Activated CD4-positive, alpha-beta T cell treated with anti-CD3 and anti-CD28 coated beads, Interleukin-2, amount 50 U/mL, for 24 hours (primary cell): Measurements from ENCODE around the gene CRYBB1.

Experiments
- DNase-seq, 2 donors: peaks; one replicate each; pipeline ENCODE4 v3.0.0-alpha.2; 2020; ENCODE audit warnings: low read depth in 1 of 2, low spot score in 1 of 2

The CRYBB1 gene

DNA sequence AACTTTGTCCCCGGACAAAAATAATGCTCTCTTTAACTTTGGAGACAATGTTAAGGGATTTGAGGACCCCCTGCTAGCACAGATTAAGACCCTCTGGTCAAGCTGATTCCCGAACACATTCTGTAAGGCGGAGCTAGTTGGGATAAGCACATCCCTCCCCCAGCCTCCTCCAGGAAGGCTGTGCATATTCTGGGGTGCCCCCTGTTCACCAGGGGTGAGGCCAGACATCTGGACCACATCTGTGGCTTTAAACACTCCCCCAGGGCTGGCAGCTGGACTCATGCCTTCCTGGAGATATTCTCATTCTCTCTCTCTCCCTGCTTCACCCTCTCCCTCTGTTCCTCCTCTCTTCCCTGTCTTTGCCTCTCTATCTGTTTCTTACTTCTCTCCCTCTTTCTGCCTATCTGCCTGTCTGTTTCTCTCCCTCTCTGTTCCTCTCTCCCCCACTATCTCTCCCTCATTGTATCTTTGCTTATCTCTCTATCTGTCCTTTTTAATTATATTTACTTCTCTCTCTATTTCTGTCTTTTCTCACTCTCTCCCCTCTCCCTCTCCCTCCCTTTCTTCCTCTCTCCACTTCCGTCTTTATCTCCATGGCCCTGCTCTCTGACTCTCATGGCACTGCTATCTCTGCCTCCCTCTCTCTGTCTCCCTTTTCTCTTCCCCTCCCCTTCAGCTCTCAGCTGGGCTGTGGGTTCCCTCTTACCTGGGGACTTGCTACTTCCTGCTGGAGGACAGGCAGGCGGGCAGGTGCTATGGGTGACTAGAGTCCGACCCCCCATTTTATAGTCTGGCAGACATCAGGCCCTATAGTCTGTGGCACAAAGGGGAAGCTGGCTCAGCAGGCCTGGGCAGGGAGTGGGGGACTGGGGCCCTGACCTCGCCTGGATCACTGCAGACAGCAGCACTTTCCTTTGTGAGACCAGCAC lies at the start of gene CRYBB1:
Gene CRYBB1, minus strand, starts transcription at position 757 of the 929 bp plus-strand sequence. CDS start 1,708 bp downstream, outside the sequence.
- no peak for DNase-seq

DNA sequence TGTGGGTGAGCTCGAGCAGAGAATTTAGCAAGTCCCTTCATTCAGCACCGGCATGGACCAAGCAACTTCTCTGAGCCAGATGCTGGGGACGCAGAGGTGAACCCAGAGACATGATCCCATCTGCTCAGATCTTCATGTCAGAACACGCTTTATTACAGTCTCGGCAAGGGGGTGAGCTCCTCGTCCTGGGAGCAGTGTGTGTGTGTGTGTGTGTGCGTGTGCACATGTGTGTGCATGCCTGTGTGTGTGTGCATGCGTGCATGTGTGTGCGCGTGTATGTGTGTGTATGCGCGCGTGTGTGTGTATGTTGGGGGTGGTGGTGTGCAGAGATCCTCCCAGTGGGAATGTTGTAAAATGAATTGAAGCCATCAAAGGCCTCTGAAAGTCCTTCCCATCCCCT lies 49.3 kb upstream of the CRYBB1 start:
- DNase-seq = no peak

- DNase-seq = no peak
Observed at GRCh38 chr22:26665813-26666231, 48.0 kb upstream of the CRYBB1 start.

DNA sequence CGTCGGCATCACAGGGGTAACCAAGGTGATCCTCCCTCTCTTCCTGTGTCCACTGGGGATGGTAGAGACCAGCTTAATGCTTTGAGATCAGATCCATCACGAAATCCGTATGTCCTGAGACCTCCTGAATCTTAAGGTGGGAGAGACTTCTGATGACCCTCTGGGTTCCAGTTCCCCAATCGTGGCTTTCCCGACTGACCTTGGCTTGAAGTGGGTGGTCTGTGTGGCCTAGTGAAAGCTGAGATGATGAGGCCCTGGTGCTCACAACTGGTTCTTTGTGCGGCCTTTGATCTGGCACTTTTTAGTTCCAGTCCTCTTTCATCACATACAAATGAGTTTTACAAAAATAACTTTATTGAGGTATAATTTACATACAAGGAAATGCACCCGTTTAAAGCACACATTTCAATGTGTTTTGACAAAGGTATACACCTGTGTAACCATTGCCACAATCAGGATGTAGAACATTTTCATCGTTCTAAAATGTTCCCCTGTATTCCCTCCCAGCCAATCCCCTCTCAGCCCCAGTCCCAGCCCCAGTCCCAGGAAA lies 45.6 kb upstream of the CRYBB1 start:
- no peak for DNase-seq

GRCh38 chr22:26662160-26662559 lies 44.3 kb upstream of the CRYBB1 start:
- no peak for DNase-seq

DNA sequence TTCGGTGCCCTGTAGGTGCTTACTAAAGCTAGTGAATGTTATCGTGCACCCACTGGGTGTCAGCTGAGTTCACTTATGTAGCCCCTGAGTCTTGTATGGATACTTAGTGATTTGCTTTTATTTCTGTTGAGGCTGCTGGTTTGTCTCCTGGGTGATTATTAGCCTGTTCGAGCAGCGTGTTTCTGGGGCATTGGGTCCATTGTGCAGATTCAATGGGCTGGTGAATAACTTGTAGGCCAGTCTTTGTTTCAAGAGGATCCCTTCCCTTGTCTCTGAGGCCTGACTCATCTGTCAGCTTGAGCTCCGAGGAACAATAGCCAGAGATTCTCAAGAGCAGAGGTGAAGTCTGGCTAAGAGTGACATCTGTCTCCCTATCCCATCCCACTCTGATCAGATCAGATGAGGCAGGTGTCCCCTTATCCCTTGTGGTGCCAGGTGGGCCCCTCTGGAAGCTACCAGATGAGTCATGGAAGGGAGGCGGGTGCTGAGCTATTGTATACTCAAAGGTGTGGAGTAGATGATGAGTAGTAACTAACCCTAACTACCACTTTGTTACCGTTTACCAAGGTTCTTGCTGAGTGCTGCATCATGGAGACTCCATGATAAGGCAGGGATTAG lies 43.2 kb upstream of the CRYBB1 start:
- DNase-seq = no peak

DNA sequence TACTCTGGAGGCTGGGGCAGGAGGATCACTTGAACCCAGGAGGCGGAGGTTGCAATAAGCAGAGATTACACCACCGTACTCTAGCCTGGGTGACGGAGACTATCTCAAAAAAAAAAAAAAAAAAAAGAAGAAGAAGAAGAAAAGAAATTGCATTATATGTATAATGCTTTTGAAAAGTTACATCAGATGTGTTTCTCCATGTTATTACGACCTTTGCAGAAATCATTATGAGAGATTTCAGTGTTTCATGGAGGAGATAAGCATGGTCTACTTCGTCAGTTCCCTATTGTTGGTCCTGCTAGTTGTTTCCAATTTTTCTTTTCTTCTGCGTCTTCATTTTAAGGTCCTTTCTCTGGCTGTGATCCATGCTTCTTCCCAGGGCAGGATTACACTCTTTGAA lies 42.5 kb upstream of the CRYBB1 start:
- DNase-seq = no peak

- peak in 1 of 2 donors; percentile 82 for DNase-seq
Observed at GRCh38 chr22:26658671-26659478, 41.0 kb upstream of the CRYBB1 start.

DNA sequence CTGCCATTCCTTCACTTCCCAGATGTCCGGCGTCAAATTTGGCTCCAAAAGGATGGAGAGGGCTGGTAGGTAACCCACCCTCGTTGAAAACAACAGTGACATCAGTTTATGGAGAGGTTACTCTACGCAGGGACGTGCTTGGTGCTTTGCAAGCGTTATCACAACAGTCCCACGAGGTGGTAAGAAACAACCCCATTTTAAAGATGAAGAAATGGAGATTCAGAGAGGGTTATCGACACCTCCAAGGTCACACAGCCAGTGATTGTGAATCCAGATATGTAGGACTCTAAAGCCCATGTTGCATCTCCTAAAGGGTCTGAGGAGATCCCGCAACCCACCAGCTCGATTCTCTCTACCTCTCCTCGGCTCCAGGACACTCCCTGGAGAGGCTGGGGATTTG lies 40.3 kb upstream of the CRYBB1 start:
- DNase-seq = no peak

- DNase-seq = no peak
Observed at GRCh38 chr22:26656891-26657851, 39.3 kb upstream of the CRYBB1 start, which contains the start of gene MIAT. TSS of gene MIAT (plus strand) at chr22:26657588.

GRCh38 chr22:26651815-26652214 lies 34.0 kb upstream of the CRYBB1 start:
- DNase-seq = no peak

DNA sequence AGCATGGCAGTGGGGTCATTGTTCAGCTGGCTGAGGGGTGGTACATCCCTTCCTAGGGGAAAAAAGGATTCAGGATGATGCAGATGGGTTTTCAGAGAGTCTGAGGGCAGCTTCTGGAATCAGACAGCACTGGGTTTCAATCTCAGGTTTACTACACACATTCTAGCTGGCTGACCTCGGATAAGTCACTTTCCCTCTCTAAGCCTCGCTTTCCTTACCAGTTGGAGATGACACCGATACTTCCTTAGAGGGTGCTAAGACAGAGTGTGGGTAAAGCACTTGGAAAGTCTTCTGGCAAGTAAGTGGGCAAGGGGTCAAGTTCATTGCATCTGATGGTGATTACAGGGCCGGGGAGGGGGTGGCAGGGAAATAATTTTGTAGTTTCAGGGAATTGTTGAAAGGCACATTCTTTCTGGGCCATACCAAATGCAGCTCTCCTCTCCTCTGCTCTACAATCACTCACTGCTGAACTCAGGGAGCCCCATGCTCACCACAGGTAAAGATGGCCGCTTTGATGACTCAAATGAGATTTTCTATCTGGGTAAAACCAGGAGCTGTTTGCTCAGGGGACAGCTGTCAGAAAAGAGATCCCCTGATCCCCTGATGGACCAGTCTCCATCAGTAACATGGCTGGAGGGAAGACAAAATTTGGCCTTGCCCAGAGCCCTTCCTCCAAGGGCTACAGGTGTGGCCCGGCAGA lies 33.0 kb upstream of the CRYBB1 start:
- no peak for DNase-seq

GRCh38 chr22:26648528-26649388 lies 30.9 kb upstream of the CRYBB1 start:
- no peak for DNase-seq

DNA sequence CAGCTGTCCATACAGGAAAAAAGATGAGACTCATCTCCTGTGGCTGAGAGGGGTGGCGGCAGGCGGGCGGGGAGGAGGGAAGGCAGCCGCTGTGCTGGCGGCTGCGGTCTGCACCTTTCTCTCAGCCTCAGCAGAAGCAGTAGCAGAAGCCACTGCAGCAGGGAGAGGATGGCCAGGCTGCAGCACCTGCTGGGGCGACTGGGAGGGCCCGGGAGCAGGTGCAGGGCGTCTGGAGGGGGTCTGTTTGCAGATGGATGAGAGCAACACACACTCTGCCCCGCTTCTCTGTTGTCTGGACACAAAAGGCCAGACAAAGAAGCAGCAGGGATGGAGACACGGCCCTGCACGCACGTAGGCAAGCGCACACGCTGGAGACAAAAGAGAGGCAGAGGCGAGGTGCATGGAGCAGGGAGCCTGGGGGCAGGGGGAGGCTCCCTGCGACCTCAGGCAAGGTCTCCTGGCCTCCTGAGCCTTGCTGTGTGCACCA lies 30.2 kb upstream of the CRYBB1 start:
- no peak for DNase-seq

GRCh38 chr22:26646158-26646557 lies 28.3 kb upstream of the CRYBB1 start:
- no peak for DNase-seq

DNA sequence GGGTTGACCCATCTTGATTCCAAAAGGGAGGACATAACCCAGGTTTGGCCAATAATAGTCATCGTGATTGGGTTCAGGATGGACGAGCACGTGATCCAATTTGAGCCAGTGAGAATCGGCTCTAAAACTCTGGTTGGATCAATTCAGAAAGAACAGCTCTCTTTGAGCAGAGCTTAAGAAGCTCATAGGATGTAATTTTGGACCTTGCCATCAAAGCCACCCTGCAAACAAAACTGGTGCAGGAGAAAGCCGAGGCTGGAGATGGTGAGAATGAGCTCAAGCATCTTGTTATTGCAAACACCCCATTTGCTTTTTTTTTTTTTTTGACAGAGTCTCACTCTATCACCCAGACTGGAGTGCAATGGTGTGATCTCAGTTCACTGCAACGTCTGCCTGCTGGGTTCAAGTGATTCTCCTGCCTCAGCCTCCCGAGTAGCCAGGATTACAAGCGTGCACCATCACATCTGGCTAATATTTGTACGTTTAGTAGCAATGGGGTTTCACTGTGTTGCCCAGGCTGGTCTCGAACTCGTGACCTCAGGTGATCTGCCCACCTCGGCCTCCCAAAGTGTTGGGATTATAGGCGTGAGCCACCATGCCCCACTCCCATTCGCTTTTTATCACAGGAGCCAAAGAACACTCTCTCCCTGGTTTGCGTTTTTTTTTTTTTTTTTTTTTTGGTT lies 25.7 kb upstream of the CRYBB1 start:
- no peak for DNase-seq

GRCh38 chr22:26642465-26643417 lies 24.9 kb upstream of the CRYBB1 start:
- DNase-seq = peak; percentile 48 to 76
